GM21576 (cell line): Measurements from ENCODE around the gene CFAP20DC.
"Not testable (repeated sequence)": the region's sequence is repeated elsewhere in the genome, so short reads cannot be mapped to it uniquely, and the experiment has no call there.

ENCODE experiments used
- ATAC-seq: cut with Tn5 transposase; IDR thresholded peaks from one replicate; pipeline ENCODE4 v1.9.1; 2021; ENCODE audit warnings: mild to moderate bottlenecking, moderate library complexity; ENCODE audit not compliant: unreplicated experiment

CFAP20DC gene

GRCh38 chr3:58965865-58966264 lies 84.0 kb downstream of the CFAP20DC start:
- no peak for ATAC-seq

- ATAC-seq: no peak
Observed at GRCh38 chr3:58963928-58964503, 85.8 kb downstream of the CFAP20DC start.

- ATAC-seq: no peak
Observed at GRCh38 chr3:58962816-58963215, 87.0 kb downstream of the CFAP20DC start.

- no peak for ATAC-seq
Observed at GRCh38 chr3:58962040-58962651, 87.7 kb downstream of the CFAP20DC start.

- no peak for ATAC-seq
Observed at GRCh38 chr3:58955308-58955707, 94.5 kb downstream of the CFAP20DC start.

GRCh38 chr3:58953288-58953687 lies 96.5 kb downstream of the CFAP20DC start:
- ATAC-seq: no peak

- no peak for ATAC-seq
Observed at GRCh38 chr3:58952128-58952917, 97.5 kb downstream of the CFAP20DC start.

GRCh38 chr3:58948018-58948417 lies 101.8 kb downstream of the CFAP20DC start:
- ATAC-seq: no peak

GRCh38 chr3:58946875-58947274 lies 103.0 kb downstream of the CFAP20DC start:
- no peak for ATAC-seq

GRCh38 chr3:58938057-58938456 lies 111.8 kb downstream of the CFAP20DC start:
- no peak for ATAC-seq

- no peak for ATAC-seq
Observed at GRCh38 chr3:58924578-58924977, 125.2 kb downstream of the CFAP20DC start.

- no peak for ATAC-seq
Observed at GRCh38 chr3:58900386-58900785, 149.4 kb downstream of the CFAP20DC start.

- ATAC-seq: peak; percentile 13
Observed at GRCh38 chr3:58899953-58900298, 149.9 kb downstream of the CFAP20DC start.

GRCh38 chr3:58899159-58899952 lies 150.5 kb downstream of the CFAP20DC start:
- ATAC-seq: peak; percentile 84

GRCh38 chr3:58898513-58898912 lies 151.3 kb downstream of the CFAP20DC start:
- ATAC-seq: no peak

GRCh38 chr3:58897646-58898045 lies 152.2 kb downstream of the CFAP20DC start:
- no peak for ATAC-seq

GRCh38 chr3:58895678-58896077 lies 154.1 kb downstream of the CFAP20DC start:
- ATAC-seq: not testable (repeated sequence)

GRCh38 chr3:58892526-58892925 lies 157.3 kb downstream of the CFAP20DC start:
- ATAC-seq: not testable (repeated sequence)

- no peak for ATAC-seq
Observed at GRCh38 chr3:58888087-58888486, 161.7 kb downstream of the CFAP20DC start.

GRCh38 chr3:58884453-58884852 lies 165.4 kb downstream of the CFAP20DC start:
- ATAC-seq: no peak

GRCh38 chr3:58880182-58880581 lies 169.6 kb downstream of the CFAP20DC start:
- no peak for ATAC-seq
